Sciatic nerve (tissue), 2 donors: ENCODE data around the gene RASAL1. TPM values are rescaled to one million over a fixed set of nuclear protein-coding genes. Genes with fewer than 3 reads are reported as not detected.
A peak's percentile ranks its signal among the peaks of the same experiment; 100 is the strongest.

Experiments used
- ATAC-seq: fragments of 200-7000 bp; cut with Tn5 transposase; one replicate; pipeline ENCODE4 v1.9.1; 2020; ENCODE audit warnings: mild to moderate bottlenecking, moderate library complexity
- DNase-seq: peaks from one replicate; pipeline ENCODE4 v3.0.0-alpha.2; 2020; ENCODE audit warnings: low spot score
- intact Hi-C: fragments of 100-400 bp; cut with DNase I; formaldehyde crosslinking; loops from one replicate; pipeline ENCODE4 v1.14.2; 2022
- total RNA-seq: library from RNA; stranded (reverse); fragmentation: NEBNext Ultra II Directional; extraction: Animal tissue kit (Norgen Biotek cat#: 25700); gene quantifications from one replicate; pipeline ENCODE4 v1.2.1, GENCODE V29; 2021
- donor health status: DM: no; HTN: no; CAD: no.
- donor health status: DM: no; HTN: no; CAD: no.

RASAL1 gene
- total RNA-seq, 1 donor from 2014 or later: 8.6 TPM

DNA sequence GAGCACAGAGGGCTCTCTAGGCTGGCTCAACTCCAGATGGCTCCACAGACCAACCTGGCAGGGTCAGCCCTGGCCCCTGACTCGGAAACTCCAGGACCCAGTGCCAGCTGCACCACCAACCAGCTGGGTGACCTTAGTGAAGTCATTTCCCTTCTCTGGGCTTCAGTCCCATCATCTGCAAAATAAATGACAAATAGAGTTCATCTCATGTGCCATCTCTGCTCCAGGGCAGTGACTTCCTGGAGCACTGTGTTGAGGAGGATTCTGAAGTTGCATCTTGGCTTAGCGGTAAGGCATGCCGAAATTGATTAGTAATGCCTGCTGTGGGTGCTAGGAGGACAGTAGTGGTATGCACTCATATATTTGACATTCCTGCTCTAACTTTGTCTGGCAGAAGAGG is 47.5 kb downstream of the RASAL1 start:
- intact Hi-C loops: no loop called here
- ATAC-seq (no peak), DNase-seq (no peak)

DNA sequence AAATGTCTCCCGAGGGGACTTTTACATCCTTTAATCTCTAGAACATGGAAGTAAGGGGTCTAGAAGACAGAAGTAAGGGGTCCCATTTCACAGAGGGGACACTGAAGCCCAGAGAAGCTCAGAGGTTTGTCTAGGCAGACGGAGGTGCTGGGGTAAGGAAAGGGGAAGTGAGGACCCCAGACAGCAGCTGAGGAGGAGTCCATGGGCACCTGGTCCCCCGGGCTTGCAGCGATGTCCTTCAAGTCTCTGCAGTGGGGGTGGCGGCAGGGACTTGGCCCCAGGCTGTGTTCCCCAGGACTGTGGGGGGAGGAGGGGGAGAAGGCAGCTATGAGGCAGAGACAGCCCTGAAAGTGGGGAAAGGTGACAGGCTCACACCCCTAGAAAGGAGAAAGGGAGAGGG is 48.4 kb downstream of the RASAL1 start:
- intact Hi-C loops: no loop called here
- DNase-seq (no peak), ATAC-seq (no peak)

DNA sequence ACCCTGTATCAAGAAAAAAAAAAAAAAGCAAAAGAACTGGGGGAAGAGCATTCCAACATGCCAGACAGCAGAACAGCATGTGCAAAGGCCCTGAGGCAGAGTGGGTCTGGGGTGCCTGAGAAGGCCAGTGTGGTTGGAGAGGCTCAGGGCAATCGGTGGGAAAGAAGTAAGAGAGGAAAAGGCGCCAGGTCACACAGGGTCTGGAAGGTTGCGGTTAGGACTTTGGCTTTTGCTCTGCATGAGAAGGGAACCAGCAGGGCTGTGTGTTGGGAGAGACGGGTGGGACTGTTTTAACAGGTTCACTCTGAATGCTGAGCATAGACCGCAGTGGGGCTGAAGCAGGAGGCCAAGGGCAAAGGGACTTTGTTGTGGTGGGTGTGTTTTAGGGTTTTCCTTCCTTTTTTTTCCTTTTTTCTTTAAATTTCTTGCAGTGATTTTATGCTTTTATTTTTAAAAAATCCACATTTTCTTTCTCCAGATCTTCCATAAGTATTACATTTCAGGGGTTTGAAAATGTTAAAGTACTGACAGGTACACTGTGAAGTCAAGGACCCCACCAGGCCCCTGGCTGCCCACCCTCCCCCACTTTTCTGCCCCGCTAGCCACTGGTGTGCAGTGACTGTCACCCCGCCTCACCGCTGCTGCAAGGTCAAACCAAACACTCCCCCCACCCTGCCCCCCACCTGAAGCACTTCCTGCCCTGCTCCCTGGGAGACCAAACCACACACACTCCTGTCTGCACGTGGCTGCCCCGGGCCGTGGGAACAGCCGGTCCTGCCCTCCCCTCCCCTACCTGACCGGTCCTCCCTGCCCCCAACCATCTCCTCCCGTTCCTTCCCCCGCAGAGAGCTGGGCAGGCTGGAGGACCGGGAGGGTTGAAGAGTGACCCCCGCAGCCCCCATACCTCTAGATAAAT is 49.1 kb downstream of the RASAL1 start:
- intact Hi-C loops: no loop called here
- DNase-seq: no peak
- no peak for ATAC-seq

DNA sequence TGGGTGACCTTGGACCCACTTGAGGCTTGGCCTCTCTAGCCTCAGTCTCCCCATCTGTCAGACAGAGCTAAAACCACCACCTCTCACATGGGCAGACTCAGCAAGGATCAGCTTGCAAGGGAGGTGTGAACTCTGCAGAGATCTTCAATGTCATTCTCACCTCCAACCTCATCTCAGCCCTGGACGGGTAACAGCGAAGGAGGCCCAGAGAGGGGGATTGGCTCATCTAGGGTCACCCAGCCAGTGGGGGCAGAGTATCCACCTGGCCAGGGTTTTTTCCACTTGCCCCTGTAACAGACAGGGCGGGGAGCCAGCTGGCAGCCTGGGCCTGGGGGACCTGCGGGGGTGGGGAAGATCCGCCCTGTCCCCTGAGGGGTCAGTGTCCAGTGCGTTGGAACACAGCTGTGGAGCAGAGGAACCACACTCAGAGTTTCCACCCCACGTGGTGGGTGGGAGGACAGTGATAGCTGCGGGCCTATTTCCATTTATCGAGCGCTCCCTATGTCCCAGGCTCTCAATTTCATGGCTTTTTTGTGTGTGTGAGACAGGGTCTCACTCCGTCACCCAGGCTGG is 51.6 kb downstream of the RASAL1 start:
- intact Hi-C loops: no loop called here
- DNase-seq (peak; percentile 70), ATAC-seq (peak; percentile 89)

DNA sequence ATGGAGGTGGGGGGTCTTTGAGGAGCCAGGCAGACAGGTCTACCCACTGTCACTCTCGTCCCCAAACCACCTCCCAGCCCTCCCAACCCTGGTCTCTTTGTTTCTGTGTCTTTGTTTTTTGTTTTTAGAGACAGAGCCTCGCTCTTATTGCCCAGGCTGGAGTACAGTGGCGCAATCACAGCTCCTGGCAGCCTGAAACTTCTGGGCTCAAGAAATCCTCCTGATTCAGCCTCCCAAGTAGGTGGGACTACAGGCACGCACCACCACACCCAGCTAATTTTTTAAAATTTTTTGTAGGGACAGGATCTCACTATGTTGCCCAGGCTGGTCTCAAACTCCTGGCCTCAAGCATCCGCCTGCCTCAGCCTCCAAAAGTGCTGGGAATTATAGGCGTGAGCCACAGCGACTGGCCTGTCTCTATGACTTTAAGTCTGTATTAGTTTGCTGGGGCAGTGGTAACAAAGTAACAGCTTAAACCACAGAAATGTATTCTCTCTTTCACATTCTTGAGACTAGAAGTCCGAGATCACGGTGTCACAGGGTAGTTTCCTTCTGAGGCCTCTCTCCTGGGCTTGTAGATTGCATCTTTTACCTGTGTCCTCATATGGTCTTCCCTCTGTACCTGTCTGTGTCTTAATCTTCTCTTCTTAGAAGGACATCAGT is 52.9 kb downstream of the RASAL1 start:
- intact Hi-C loops: no loop called here
- DNase-seq: no peak

DNA sequence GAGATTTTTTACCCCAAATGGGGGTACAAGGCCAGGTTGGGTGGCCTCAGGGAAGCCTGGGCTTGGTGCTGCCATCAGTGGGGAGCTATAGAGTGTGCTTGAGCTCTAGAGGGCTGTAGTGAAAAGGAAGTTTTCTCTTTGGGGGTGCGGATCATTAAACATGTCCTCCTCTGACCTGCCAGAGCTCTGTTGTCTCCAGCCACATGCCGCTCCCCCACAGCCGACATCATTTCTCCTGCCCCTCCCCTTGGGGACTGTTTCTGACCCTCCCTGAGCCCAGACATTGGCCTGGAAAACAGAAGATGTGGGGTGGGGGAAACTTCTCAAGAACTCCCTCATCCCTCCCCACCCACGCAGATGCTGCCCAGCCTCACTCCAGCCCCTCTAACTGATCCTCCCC is 53.7 kb downstream of the RASAL1 start:
- DNase-seq (no peak), ATAC-seq (no peak)
- intact Hi-C loops: no loop called here

More for the DNA sequence above, 52.9 kb downstream of the RASAL1 start:
- ATAC-seq: no peak

DNA sequence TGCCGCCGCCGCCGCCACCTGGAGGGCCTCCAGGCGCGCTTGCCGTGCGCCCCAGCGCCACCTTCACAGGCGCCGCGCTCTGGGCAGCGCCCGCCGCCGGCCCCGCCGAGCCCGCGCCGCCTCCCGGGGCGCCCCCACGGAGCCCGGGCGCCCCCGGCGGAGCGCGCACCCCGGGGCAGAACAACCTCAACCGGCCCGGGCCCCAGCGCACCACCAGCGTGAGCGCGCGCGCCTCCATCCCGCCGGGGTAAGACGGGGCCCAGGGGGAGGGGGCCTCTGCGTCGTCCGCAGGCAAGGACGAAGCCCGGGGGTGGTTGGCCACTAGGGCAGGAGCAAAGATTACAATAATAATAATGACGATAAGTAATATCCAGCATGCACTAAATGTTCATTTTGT is 57.7 kb downstream of the RASAL1 start:
- intact Hi-C loops: no loop called here
- no peak for ATAC-seq

DNA sequence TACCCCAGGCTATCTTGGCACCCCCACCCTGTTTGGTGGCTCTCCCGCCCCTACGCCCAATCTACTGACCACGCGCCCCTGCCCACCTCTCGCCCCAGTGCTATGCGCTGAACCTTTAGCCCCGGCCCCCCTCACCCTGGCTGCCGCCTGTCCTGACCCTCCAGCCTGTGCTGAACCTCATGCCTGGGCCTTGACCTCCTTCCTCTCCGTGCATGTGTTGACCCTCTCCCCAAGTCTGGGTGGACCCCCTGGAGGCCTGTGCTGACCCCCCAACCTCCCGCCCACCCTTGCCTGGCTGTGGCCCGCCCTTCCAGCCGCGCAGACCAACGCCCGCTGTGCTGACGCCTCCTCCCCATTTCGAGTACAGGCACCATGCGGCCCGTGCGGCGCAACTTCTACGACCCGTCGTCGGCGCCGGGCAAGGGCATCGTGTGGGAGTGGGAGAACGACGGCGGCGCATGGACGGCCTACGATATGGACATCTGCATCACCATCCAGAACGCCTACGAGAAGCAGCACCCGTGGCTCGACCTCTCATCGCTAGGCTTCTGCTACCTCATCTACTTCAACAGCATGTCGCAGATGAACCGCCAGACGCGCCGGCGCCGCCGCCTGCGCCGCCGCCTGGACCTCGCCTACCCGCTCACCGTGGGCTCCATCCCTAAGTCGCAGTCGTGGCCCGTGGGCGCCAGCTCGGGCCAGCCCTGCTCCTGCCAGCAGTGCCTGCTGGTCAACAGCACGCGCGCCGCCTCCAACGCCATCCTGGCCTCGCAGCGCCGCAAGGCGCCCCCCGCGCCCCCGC is 58.3 kb downstream of the RASAL1 start:
- ATAC-seq (no peak), DNase-seq (no peak)
- intact Hi-C loops: no loop called here

More for the DNA sequence above, 57.7 kb downstream of the RASAL1 start:
- DNase-seq: no peak

DNA sequence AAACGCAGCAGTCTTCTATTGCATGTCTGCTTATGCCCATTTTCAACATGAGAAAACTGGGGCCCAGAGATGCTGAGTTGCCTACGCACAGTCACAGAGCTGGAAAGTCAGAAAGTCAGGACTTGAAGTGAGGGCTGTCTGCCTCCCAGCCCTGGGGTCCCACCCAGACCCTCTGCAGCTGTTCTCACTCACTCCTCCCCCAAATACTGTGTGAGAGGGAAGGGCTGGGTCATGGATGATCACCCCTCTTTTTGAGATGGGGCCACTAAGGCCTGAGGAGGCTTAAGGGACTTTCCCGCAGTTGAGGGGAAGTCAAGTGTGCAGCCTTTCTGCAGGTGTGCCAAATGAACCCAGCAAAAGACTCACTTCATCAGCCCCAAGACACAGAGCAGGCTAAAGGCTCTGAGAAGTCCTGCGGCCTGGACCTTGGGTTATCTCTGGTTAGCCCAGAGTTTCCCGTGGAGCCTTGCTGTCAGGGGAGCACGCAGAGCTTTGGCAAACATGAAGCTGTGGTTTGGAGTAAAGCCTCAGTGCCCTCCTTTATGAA is 60.4 kb downstream of the RASAL1 start:
- DNase-seq (no peak), ATAC-seq (no peak)
- intact Hi-C loops: no loop called here

DNA sequence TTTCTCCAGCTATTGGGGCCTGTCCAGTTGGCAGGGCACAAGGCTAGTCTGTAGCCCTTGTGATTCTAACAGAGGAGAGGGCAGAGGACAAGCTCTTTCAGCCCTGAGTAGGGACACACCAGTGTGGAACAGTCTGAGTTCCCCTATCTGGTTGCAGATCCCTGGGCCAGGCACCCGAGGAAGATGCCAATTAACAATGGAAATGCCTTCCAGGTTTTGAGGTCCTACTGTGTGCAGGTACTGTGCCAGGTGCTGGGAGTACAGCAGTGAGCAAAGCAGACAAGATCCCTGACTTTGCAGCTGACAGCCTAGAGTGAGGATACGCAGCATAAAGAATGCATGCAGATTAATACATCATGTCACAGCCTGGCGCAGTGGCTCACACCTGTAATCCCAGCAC is 62.0 kb downstream of the RASAL1 start:
- DNase-seq (no peak), ATAC-seq (no peak)
- intact Hi-C loops: no loop called here

DNA sequence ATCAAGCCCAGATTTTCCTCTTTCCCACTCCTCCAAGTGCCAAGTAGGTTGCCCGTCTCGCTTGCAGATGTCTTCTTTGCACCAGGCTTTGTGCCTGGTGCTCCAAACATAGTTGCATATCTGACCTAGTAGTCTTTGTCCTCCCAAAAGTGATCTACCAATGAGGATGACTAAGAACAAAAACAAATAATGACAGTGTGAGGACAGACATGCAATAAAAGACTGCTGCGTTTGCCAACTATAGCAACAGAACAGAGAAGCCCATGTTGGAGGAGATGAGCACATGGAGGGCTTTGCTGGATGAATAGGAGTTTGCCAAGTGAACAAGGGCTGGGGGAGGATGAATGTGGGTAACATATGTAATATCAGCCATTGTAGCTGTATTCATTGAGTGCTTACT is 63.4 kb downstream of the RASAL1 start:
- ATAC-seq: peak; percentile 41
- intact Hi-C loops: no loop called here
- DNase-seq: no peak

DNA sequence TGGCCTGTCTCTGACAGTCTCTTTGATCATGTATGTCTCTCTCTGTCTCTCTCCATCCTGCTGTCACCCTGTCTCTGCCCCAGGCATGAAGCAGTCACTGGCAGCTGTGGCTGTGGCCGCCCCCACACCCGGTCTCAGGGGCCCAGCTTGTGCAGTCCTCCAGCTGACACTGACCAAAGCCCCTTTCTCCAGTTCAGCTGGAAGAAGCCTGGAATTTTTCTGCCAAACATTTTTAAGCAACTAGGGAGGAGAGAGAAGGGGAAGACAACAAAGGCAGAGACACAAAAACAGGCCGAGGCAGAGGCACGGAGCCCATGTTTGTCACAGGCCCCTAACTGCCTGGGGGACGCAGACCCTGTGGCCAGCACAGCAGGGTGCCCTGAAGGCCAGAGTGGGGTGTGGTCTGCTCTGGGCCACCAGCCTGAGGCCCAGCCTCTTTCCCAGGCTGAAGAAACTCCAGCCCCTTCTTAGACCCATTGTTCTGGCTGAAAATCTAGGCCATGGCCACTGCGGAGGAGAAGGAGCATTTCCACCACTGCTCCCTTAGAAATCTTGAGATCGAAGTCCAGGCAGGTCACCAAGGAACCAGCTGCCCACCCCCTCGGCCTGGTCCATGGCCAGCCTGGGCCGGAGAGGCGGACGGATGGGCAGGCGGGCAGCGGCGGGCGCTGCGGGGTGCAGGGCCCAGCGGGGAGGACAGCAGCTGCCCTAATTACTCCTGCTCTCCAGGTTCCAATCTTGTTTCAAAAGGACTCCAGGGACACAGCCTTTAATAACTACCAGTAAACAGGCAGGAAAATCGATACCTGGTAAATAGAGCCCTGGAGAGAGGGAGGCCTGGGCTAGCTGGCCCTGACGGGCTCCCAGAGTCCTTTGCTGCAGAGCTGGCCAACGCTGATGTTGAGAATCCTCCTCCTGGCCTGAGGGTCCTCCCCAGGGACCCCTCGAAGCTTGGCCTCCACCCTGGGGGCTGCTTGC is 64.1 kb downstream of the RASAL1 start:
- ATAC-seq: peak; percentile 73

DNA sequence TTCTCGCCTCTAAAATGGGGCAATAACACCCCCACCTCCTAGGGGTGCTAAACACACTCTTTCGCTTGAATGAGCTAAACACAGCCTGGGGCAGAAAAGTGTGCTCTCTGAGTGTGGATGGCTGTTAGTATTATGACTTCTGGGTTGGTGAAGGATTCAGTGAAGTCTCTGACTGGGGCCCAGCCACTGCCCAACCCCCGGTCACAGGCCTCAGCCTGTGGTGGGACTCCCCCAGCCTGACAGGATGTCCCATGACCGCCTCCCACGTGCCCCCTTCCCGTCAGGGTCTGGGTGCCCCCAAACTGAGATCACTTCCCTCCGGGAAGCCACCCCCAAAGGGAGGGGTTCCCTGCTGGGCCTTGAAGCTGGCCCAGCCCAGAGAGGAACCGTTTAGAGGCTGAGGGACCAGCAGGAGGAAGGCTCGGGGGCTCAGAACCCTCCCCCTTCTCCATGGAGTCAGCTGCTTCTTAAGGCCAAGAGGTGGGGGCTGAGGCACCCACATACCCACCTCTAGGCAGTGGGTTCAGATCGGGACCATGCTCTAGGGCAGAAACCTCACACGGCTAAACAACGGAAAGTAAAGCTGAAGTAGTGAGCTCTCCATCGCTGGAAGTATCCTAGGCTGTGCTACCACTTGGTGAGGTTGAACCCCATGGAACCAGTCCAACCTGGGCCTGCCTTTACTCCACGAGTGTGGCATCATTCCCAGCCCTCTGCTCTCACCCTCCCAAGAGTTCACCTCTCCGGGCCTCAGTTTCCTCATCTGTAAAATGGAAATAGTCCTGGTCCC is 65.2 kb downstream of the RASAL1 start:
- DNase-seq (no peak), ATAC-seq (peak; percentile 53)
- intact Hi-C loops: no loop called here

More for the DNA sequence above, 64.1 kb downstream of the RASAL1 start:
- DNase-seq: no peak
- intact Hi-C loops: no loop called here

DNA sequence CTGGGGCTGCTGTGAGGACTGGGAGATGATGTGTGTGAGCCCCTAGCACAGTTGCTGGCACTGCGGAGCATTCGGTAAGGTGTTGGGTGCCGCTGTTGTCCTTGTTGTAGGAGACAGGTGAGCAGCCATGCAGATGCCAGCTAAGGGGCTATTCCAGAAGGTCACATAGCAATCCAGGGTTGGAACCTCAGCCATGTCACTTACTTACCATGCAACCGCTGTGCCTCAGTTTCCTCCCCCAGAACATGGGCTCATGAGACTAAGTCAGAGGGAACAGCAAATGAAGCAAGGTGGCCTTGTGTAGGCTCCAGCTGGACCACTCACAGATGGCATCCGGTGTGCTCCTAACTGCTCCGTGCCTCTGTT is 65.8 kb downstream of the RASAL1 start:
- no peak for DNase-seq
- ATAC-seq: no peak
- intact Hi-C loops: no loop called here

DNA sequence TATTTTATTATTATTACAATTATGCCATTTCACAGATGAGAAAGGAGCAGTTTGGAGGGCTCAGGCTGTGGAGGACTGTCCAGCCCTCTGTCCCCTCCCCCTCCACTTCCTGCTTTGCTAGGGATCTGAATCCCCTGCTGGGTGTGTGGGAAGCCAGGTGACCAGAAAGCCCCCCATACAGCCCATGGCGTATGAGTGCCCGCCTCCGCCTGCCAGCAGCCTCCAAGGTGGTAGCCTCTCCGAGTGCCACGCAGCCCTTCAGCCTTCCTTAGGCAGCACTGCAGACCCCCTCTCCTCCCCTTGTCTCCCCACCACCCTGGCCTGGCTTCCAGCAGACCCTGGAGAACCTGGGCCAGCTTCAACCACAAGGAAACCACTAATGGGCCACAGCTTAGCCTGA is 66.4 kb downstream of the RASAL1 start:
- intact Hi-C loops: no loop called here
- no peak for DNase-seq
- no peak for ATAC-seq

DNA sequence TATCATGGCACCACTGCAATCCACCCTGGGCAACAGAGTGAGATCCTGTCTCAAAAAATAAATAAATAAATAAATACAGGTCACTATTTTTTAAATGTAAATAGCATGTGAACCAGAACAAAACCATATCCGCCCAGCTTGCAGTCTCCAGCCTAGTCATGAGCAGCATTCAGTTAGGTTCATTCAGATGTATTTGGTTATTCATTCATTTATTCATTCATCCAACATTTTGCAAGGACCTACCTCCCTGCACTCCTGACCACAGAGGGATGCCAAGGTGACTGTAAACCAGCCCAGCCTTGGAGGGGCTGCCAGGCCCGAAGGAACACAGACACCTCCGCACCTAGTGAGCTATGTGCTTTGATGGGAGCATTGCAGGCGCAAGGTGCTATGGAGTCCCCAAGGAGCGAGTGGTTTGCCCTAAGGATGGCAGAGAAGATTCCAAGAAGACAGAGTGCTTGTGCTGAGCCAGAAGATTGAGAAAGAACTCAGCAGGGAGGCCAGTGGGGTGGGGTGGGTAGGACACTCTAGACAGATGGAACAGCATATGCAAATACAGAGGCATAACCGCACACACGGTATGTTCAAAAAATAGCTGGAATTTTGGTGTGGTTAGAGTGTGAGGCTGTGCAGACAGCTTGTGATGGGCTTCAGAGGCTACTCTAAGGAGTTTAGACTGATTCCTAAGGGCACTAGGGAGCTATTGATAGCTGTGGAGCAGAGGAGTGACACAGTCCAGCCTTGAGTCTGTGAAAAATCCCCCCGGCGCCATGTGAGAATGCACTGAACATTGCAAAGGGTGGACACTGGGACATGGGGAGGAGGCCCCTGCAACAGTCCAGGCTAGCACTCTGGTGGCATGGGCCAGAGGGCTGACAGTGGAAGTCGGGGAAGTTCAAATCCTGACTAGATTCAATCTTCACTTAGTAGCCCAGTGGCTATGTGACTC is 67.3 kb downstream of the RASAL1 start:
- no peak for DNase-seq
- ATAC-seq: no peak
- intact Hi-C loops: no loop called here
